Measurements from ENCODE around the gene SIGLEC8. TPM values are rescaled to one million over a fixed set of nuclear protein-coding genes. Genes with fewer than 3 reads are reported as not detected.

The SIGLEC8 gene
- total and polyA plus RNA-seq, 2 of the 8 experiments (the other 6 are each of a cell fraction or from before 2014, with no cell fraction given) = not detected

DNA sequence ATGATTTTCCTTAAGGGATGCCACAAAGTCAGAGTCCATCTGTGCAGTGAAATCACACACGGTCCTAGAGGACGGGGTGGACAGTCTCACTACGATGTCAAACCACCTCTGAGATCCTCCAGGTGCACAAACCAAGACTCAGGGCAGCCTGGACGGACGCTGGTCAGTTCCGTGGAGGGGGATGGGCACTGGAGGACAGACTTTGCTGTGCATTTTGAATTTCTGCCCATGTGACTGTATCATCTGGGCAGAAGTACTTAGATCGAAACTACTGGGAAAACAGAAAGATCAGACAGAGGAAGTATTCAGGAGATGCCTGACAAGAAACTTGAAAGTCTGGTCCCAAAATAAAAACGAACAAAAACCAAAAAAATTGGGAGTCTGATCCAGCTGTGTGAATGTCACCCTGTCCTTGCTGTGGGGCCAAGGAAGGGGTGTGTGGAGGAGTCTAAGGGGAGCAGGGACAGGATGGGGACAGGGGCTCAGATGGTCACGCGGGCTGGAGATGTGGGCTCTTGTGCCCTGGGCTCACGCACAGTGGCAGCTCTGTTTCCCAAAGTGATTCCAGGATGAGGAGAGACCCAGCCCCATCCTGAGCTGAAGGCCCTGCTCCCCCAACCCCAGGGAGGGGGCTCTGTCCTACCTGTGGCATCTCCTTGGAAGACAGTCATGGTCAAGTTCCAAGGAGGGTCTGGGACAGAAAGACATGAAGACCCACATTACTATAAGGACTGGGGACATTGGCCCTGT, 1.5 kb downstream of the SIGLEC8 start:
- Histone ChIP-seq H3K4me2 (ENCODE audit: insufficient read depth in 1 of 2, low read depth in 2 of 2, low read length in 2 of 2) (no peak overlapping the region), H3K4me3 (ENCODE audit: extremely low read depth in 1 of 4, insufficient read depth in 2 of 4, low read depth in 3 of 4, low read length in 4 of 4) (no peak overlapping the region), H2BK5ac (ENCODE audit: low read depth, low read length) (no peak overlapping the region), H3K14ac (ENCODE audit: insufficient read length) (no peak overlapping the region), H3K23me2 (ENCODE audit: low read depth, low read length) (peaks cover 5% of the 10 kb centered on the region; the same call in 1 of the 2 replicates), H4K5ac (ENCODE audit: insufficient read length, low read depth, low read length) (no peak overlapping the region), H3K56ac (replicated peaks; ENCODE audit: insufficient read length, low read depth, low read length) (no peak overlapping the region), H2BK120ac (replicated peaks; ENCODE audit: low read depth, low read length) (no peak overlapping the region), H3K79me2 (ENCODE audit: control insufficient read depth in 1 of 2, insufficient read depth in 2 of 2, low read length in 2 of 2) (no peaks in the 10 kb centered on the region), H3K9me3 (ENCODE audit: insufficient read depth in 2 of 2, low read depth in 1 of 2, low read length in 1 of 2) (peaks cover 27 to 48% of the 10 kb centered on the region in 2 experiments; a peak in 3 of 4 replicates), H3K4me1 (replicated peaks in 1 of 4; ENCODE audit: control insufficient read depth in 3 of 4, insufficient read depth in 4 of 4, low read length in 3 of 4) (peaks cover 0 to 3% (median 0%) of the 10 kb centered on the region in 4 experiments; a peak in 1 of 7 replicates), H4K91ac (replicated peaks; ENCODE audit: insufficient read length, low read length) (no peak overlapping the region), H3K36me3 (ENCODE audit: control insufficient read depth in 2 of 4, insufficient read depth in 4 of 4, low read length in 3 of 4) (no peaks in the 10 kb centered on the region), H3K79me1 (ENCODE audit: low read depth, low read length) (no peaks in the 10 kb centered on the region), H4K8ac (ENCODE audit: extremely low read depth, insufficient read depth, low read length) (no peak overlapping the region), H3K27me3 (replicated peaks in 1 of 4; ENCODE audit: control insufficient read depth in 3 of 4, extremely low read depth in 1 of 4, insufficient read depth in 3 of 4, low read length in 3 of 4) (no peaks in the 10 kb centered on the region), H3K4ac (replicated peaks; ENCODE audit: insufficient read length, low read depth, low read length) (no peak overlapping the region), H2BK15ac (ENCODE audit: low read length) (no peak overlapping the region), H3K9ac (replicated peaks in 1 of 4; ENCODE audit: extremely low read depth in 1 of 4, low read depth in 3 of 4, low read length in 3 of 4) (no peak overlapping the region), H3K23ac (ENCODE audit: insufficient read length) (no peak overlapping the region), H2BK20ac (ENCODE audit: low read length) (no peak overlapping the region), H3K18ac (ENCODE audit: extremely low read depth, low read length) (no peak overlapping the region), H4K20me1 (replicated peaks in 1 of 2; ENCODE audit: control insufficient read depth in 1 of 2, insufficient read depth in 2 of 2, low read length in 2 of 2) (no peaks in the 10 kb centered on the region), H3K27ac (ENCODE audit: low read depth, low read length) (no peak overlapping the region), H2AK5ac (ENCODE audit: low read depth, low read length) (no peak overlapping the region), H2BK12ac (ENCODE audit: low read depth, low read length) (no peak overlapping the region), H2AFZ (ENCODE audit: low read length) (no peak overlapping the region)
- FAIRE-seq (no peak), DNase-seq (ENCODE audit: low read depth in 1 of 2, low spot score in 2 of 2) (no peak)
- CTCF ChIA-PET (ENCODE audit: partially characterized antibody) = interaction anchor here (0.6 kb wide), 1 partner anchor 149 kb away, joined by 3 read pairs; no protein-coding TSS in a partner anchor
- POLR2A ChIA-PET (ENCODE audit: partially characterized antibody) = interaction anchor here (0.6 kb wide), 1 partner anchor 114 kb away, joined by 4 read pairs; the partner anchor contains the start of gene ZNF175
- 86% methylated on average over 11 of the region's 11 CpGs; no CpG with 5 or more reads in 1 of the 2 experiments for WGBS, 2 experiments (ENCODE audit: extremely low coverage in 1 of 2, insufficient coverage in 1 of 2, insufficient read length in 1 of 2, insufficient replicate concordance in 2 of 2, low coverage in 1 of 2, low lambda C conversion rate in 2 of 2, missing lambda C conversion rate in 1 of 2)
- TF ChIP-seq SP2 (IDR thresholded peaks at IDR 0.05; ENCODE audit: low read length) = no peak
- TF ChIP-seq MAFK (IDR thresholded peaks at IDR 0.05; ENCODE audit: low read depth, low read length) = no peak
- no peak for TF ChIP-seq SP1 (IDR thresholded peaks at IDR 0.05; ENCODE audit: low read depth, low read length)
- TF ChIP-seq MAX (IDR thresholded peaks at IDR 0.05) = no peak
- TF ChIP-seq HDAC2 (IDR thresholded peaks at IDR 0.05; ENCODE audit: borderline replicate concordance in 1 of 2, low read depth in 2 of 2, low read length in 2 of 2) = no peak
- no peak for TF ChIP-seq CTCF (IDR thresholded peaks at IDR 0.05; ENCODE audit: control extremely low read depth in 1 of 3, insufficient read depth in 1 of 3, low read depth in 1 of 3, low read length in 3 of 3)
- no peak for TF ChIP-seq JUN (IDR thresholded peaks at IDR 0.05; ENCODE audit: low read depth, low read length)
- TF ChIP-seq CTBP2 (IDR thresholded peaks at IDR 0.05; ENCODE audit: borderline replicate concordance, insufficient read depth, insufficient read length, low read length) = no peak
- TF ChIP-seq SUZ12 (IDR thresholded peaks at IDR 0.05; ENCODE audit: low read length) = no peak

Measured in H1 (cell line).